GM12878 (cell line): ENCODE measurements around the gene SYT8. TPM values are rescaled to one million over a fixed set of nuclear protein-coding genes. Genes with fewer than 3 reads are reported as not detected.
A peak's percentile ranks its signal among the peaks of the same experiment; 100 is the strongest.

Source experiments
- ATAC-seq: fragments of 200-7000 bp; cut with Tn5 transposase; 3 replicates; pipeline ENCODE4 v1.9.1; 2020; ENCODE audit warnings: mild to moderate bottlenecking, moderate library complexity
- BruUV-seq: library from RNA; stranded (reverse); fragments of 400-500 nt; replicated peaks from 2 replicates; lab custom pipeline; 2021; lab: Mats Ljungman, UMichigan
- CTCF ChIA-PET: fragments of 300-600 bp; sonication (Branson Sonifier 250); formaldehyde crosslinking; extraction: SDS; loops from one replicate; lab custom pipeline; 2021; ENCODE audit warnings: inconsistent platforms; lab: Yijun Ruan, JAX
- POLR2A ChIA-PET: fragments of 350-600 bp; formaldehyde crosslinking; extraction: SDS; loops from one replicate; lab custom pipeline; 2021; ENCODE audit warnings: inconsistent platforms; lab: Charles Lee
- RAD21 ChIA-PET: fragments of 300-600 bp; sonication (Branson Sonifier 250); formaldehyde crosslinking; loops from one replicate; lab custom pipeline; 2023; ENCODE audit warnings: antibody characterized with exemption; ENCODE audit not compliant: unreplicated experiment; lab: Charles Lee
- SMC1A ChIA-PET: fragments of 300-600 bp; sonication (Branson Sonifier 250); formaldehyde crosslinking; loops from one replicate; lab custom pipeline; 2023; ENCODE audit not compliant: unreplicated experiment, uncharacterized antibody; lab: Charles Lee
- DNase-seq: peaks from one replicate; pipeline ENCODE4 v3.0.0-alpha.2; 2011; ENCODE audit warnings: low read depth, low spot score
- FAIRE-seq: peaks from 3 replicates; lab custom pipeline; 2011; peaks lifted over from hg19 to GRCh38; lab: Jason Lieb, UNC
- H2AFZ ChIP-seq: 2 replicates; pipeline ENCODE4 v1.6.0; 2011; ENCODE audit warnings: low read depth, low read length, control low read depth; ENCODE audit not compliant: control insufficient read depth
- H3K27ac ChIP-seq: 2 replicates; pipeline ENCODE4 v1.5.1; 2011; ENCODE audit warnings: control low read depth; ENCODE audit not compliant: control insufficient read depth, insufficient read depth
- H3K27me3 ChIP-seq, 2 experiments: replicated peaks in 1 of 2; 2 replicates each; pipeline versions ENCODE4 v1.6.0 to v1.6.1; 2011; ENCODE audit warnings: low read length in 1 of 2; ENCODE audit not compliant: control insufficient read depth in 2 of 2, insufficient read depth in 2 of 2
- H3K36me3 ChIP-seq, 2 experiments: 2 replicates each; pipeline ENCODE4 v1.5.1; 2011; ENCODE audit warnings: low read length in 1 of 2; ENCODE audit not compliant: control insufficient read depth in 2 of 2, insufficient read depth in 2 of 2
- H3K4me1 ChIP-seq: 2 replicates; pipeline ENCODE4 v1.6.1; 2011; ENCODE audit warnings: mild to moderate bottlenecking, low read length, moderate library complexity, mixed read lengths; ENCODE audit not compliant: control insufficient read depth, insufficient read depth
- H3K4me2 ChIP-seq: 2 replicates; pipeline ENCODE4 v1.6.0; 2011; ENCODE audit warnings: control low read depth; ENCODE audit not compliant: control insufficient read depth, insufficient read depth
- H3K4me3 ChIP-seq: fragments of 200-600 bp; sonication (generic); 2 replicates; pipeline ENCODE4 v1.5.1; 2016
- H3K79me2 ChIP-seq: 2 replicates; pipeline ENCODE4 v1.6.0; 2011; ENCODE audit warnings: low read length; ENCODE audit not compliant: control insufficient read depth, insufficient read depth
- H3K9ac ChIP-seq: 2 replicates; pipeline ENCODE4 v1.8.0; 2011; ENCODE audit warnings: low read length, control low read depth, mixed read lengths; ENCODE audit not compliant: control insufficient read depth, insufficient read depth
- H3K9me3 ChIP-seq: replicated peaks from 3 replicates; pipeline ENCODE4 v1.5.1; 2011; ENCODE audit warnings: mild to moderate bottlenecking, low read length; ENCODE audit not compliant: control insufficient read depth, insufficient read depth
- H4K20me1 ChIP-seq: 2 replicates; pipeline ENCODE4 v1.6.0; 2011; ENCODE audit not compliant: control insufficient read depth, insufficient read depth
- CTCF ChIP-seq, 3 experiments: IDR thresholded peaks in 2 of 3; conservative IDR thresholded peaks in 1 of 3; 2 replicates each; pipeline ENCODE4 v1.5.1; 2011; ENCODE audit warnings: low read depth in 3 of 3, low read length in 3 of 3, mild to moderate bottlenecking in 3 of 3, control low read depth in 2 of 3, moderate library complexity in 2 of 3, inconsistent platforms in 1 of 3, mixed read lengths in 1 of 3; ENCODE audit not compliant: control insufficient read depth in 2 of 3, insufficient read depth in 1 of 3; ENCODE audit errors: extremely low read depth in 1 of 3
- LARP7 ChIP-seq: fragments of 450-650 bp; IDR thresholded peaks from 2 replicates; pipeline ENCODE4 v1.6.1; 2017; ENCODE audit warnings: mild to moderate bottlenecking
- YY1 ChIP-seq: IDR thresholded peaks from 2 replicates; pipeline ENCODE4 v1.6.1; 2011; ENCODE audit warnings: low read depth, mild to moderate bottlenecking, low read length
- WGBS: methylation state at CpG from one replicate; pipeline ENCODE4 v1.1.6; 2016; ENCODE audit warnings: low lambda C conversion rate; ENCODE audit not compliant: insufficient replicate concordance, insufficient coverage; ENCODE audit errors: missing lambda C conversion rate; 5-methylcytosine and 5-hydroxymethylcytosine counted together
- in situ Hi-C: fragments of 300-500 bp; cut with MboI; formaldehyde crosslinking; loops from 9 replicates; pipeline ENCODE4 v1.14.3; 2018; ENCODE audit warnings: mixed read lengths
- intact Hi-C: fragments of 100-400 bp; cut with micrococcal nuclease; formaldehyde crosslinking; loops from one replicate; pipeline ENCODE4 v1.14.2; 2022; ENCODE audit not compliant: unreplicated experiment
- polyA plus RNA-seq, 11 experiments: library from polyadenylated mRNA; depleted of rRNA in 4 of 11; unstranded in 6 of 11; stranded (reverse) in 5 of 11; fragments of >200 nt; fragmentation: Nextera tagmentation in 4 of 11; fragmentation: Illumina TruSeq in 1 of 11; extraction: Ambion mirVana in 4 of 11; extraction: Trizol in 1 of 11; gene quantifications; 1 replicate in 1 of 11; 2 replicates in 10 of 11; pipeline versions ENCODE4 v1.2.1 to v1.2.3, GENCODE V29; 2011 to 2016; ENCODE audit warnings: inconsistent platforms in 2 of 11, missing spikeins in 2 of 11, low read depth in 1 of 11
- total RNA-seq, 4 experiments: library from RNA; depleted of rRNA in 3 of 4; stranded (reverse); fragments of >200 nt in 3 of 4; fragmentation: Illumina TruSeq in 1 of 4; extraction: Trizol in 1 of 4; gene quantifications; 2 replicates each; pipeline versions ENCODE4 v1.2.1 to v1.2.3, GENCODE V29; 2013 to 2021

Gene SYT8
- total and polyA plus RNA-seq, 10 of the 15 experiments (the other 5 are each of a cell fraction or from before 2014, with no cell fraction given), result 0.44 TPM; not detected in 9

- Histone ChIP-seq H3K79me2 (no peaks in the 10 kb centered on the region), H3K9me3 (no peaks in the 10 kb centered on the region), H2AFZ (no peak overlapping the region), H3K27ac (no peak overlapping the region), H3K36me3 (no peaks in the 10 kb centered on the region), H4K20me1 (no peaks in the 10 kb centered on the region), H3K27me3 (no peaks in the 10 kb centered on the region; a peak in 2 of 4 replicates), H3K4me1 (no peaks in the 10 kb centered on the region)
- ATAC-seq (no peak), FAIRE-seq (no peak), DNase-seq (no peak)
- ChIA-PET POLR2A (no interaction called here), SMC1A (interaction anchor here (2.0 to 5.9 kb wide), 2 partner anchors 23 to 137 kb away, joined by 4 to 65 read pairs; no protein-coding TSS in a partner anchor), CTCF (interaction anchor here (1.1 to 7.9 kb wide), 10 partner anchors 9 to 320 kb away, joined by 3 to 187 read pairs (median 6); no protein-coding TSS in a partner anchor)
- intact Hi-C loops (loop anchor here (1.0 to 5.0 kb wide), 2 partner anchors 137 to 179 kb away; no protein-coding TSS in a partner anchor), in situ Hi-C loops (no loop called here)
- WGBS, result 10% methylated on average over 23 of the region's 26 CpGs
- BruUV-seq, result no TSS peak
- TF ChIP-seq YY1 (0 out of 2 replicates have a peak, but pooled peaks have one; percentile 32), LARP7 (no peak), CTCF (IDR thresholded peaks at IDR 0.05 in 2 of 3, conservative IDR thresholded peaks at IDR 0.05 in 1 of 3; ENCODE audit: control insufficient read depth in 2 of 3, extremely low read depth in 1 of 3, insufficient read depth in 1 of 3, low read depth in 3 of 3, low read length in 3 of 3) (0 out of 6 replicates have a peak, but pooled peaks of 1 of the 3 experiments have one; percentile 6)
- TF ChIP-seq, all 136 proteins: peak for 2
- Histone ChIP-seq H3K4me2 (no peak overlapping the region), H3K9ac (no peak overlapping the region), H3K4me3 (no peak overlapping the region)
- RAD21 ChIA-PET, result interaction anchor here (1.3 to 7.5 kb wide), 6 partner anchors 90 to 320 kb away, joined by 3 to 107 read pairs (median 8); no protein-coding TSS in a partner anchor
Measured at GRCh38 chr11:1831338-1832210, 3.2 kb upstream of the SYT8 start.
